HepG2 (cell line): ENCODE data around the gene LIMK2. TPM values are rescaled to one million over a fixed set of nuclear protein-coding genes. Genes with fewer than 3 reads are reported as not detected.

Source experiments
- ATAC-seq: fragments of 200-7000 bp; cut with Tn5 transposase; 3 replicates; pipeline ENCODE4 v1.9.1; 2020; ENCODE audit warnings: mild to moderate bottlenecking, moderate library complexity
- BruUV-seq: library from RNA; stranded (reverse); fragments of 400-500 nt; replicated peaks from 2 replicates; lab custom pipeline; 2021; lab: Mats Ljungman, UMichigan
- CTCF ChIA-PET: fragments of 300-600 bp; formaldehyde crosslinking; extraction: SDS; loops from one replicate; lab custom pipeline; 2021; ENCODE audit warnings: low total read pairs, inconsistent platforms, low intra/inter-chr PET ratio; lab: Yijun Ruan, JAX
- POLR2A ChIA-PET: fragments of 350-600 bp; sonication (Branson Sonifier 250); formaldehyde crosslinking; loops from one replicate; lab custom pipeline; 2020; ENCODE audit warnings: antibody characterized with exemption, inconsistent platforms; lab: Yijun Ruan, JAX
- DNase-seq: peaks from one replicate; pipeline ENCODE4 v3.0.0-alpha.2; 2015; ENCODE audit warnings: low spot score
- FAIRE-seq: peaks from 3 replicates; lab custom pipeline; 2011; peaks lifted over from hg19 to GRCh38; lab: Jason Lieb, UNC
- H2AFZ ChIP-seq: one replicate; pipeline ENCODE4 v1.6.1; 2011; ENCODE audit warnings: low read length, inconsistent platforms
- H3K27ac ChIP-seq: fragments of 300-600 bp; 3 replicates; pipeline ENCODE4 v1.8.0; 2011; ENCODE audit warnings: mixed run types, mild to moderate bottlenecking, mixed read lengths, low read length, inconsistent platforms; ENCODE audit not compliant: insufficient read depth; ENCODE audit errors: extremely low read length
- H3K27me3 ChIP-seq, 2 experiments: fragments of 200-600 bp in 1 of 2; 2 replicates in 1 of 2; 3 replicates in 1 of 2; pipeline versions ENCODE4 v1.6.0 to v1.8.0; 2011; ENCODE audit warnings: low read length in 2 of 2, mild to moderate bottlenecking in 2 of 2, moderate library complexity in 2 of 2, inconsistent platforms in 1 of 2; ENCODE audit not compliant: insufficient read depth in 2 of 2, control insufficient read depth in 1 of 2
- H3K36me3 ChIP-seq, 2 experiments: fragments of 200-600 bp in 1 of 2; replicated peaks in 1 of 2; 2 replicates in 1 of 2; 3 replicates in 1 of 2; pipeline versions ENCODE4 v1.5.1 to v1.8.0; 2011; ENCODE audit warnings: low read length in 2 of 2, inconsistent platforms in 1 of 2; ENCODE audit not compliant: insufficient read depth in 2 of 2, control insufficient read depth in 1 of 2
- H3K4me1 ChIP-seq: 2 replicates; pipeline ENCODE4 v1.5.1; 2012; ENCODE audit warnings: low read length, inconsistent platforms; ENCODE audit not compliant: insufficient read depth
- H3K4me2 ChIP-seq: 2 replicates; pipeline ENCODE4 v1.6.0; 2011; ENCODE audit warnings: low read depth, low read length, inconsistent platforms
- H3K4me3 ChIP-seq, 3 experiments: fragments of 200-600 bp in 1 of 3; sonication (generic), shearing (Covaris generic) in 1 of 3; replicated peaks in 1 of 3; 2 replicates each; pipeline ENCODE4 v1.5.1; 2011 to 2016; ENCODE audit warnings: low read length in 3 of 3, inconsistent platforms in 2 of 3, low read depth in 2 of 3, mild to moderate bottlenecking in 2 of 3, control low read depth in 1 of 3, mixed read lengths in 1 of 3; ENCODE audit not compliant: insufficient read depth in 1 of 3
- H3K79me2 ChIP-seq: one replicate; pipeline ENCODE4 v1.6.1; 2011; ENCODE audit warnings: low read length, inconsistent platforms; ENCODE audit not compliant: insufficient read depth
- H3K9ac ChIP-seq: 2 replicates; pipeline ENCODE4 v1.6.0; 2011; ENCODE audit warnings: mild to moderate bottlenecking, low read depth, low read length, inconsistent platforms; ENCODE audit not compliant: insufficient read depth
- H3K9me3 ChIP-seq: 2 replicates; pipeline ENCODE4 v1.5.1; 2012; ENCODE audit warnings: mild to moderate bottlenecking, low read length
- H4K20me1 ChIP-seq: 2 replicates; pipeline ENCODE4 v1.6.0; 2011; ENCODE audit warnings: inconsistent platforms, mild to moderate bottlenecking, low read length, moderate library complexity; ENCODE audit not compliant: insufficient read depth
- BRD4 ChIP-seq: sonication (generic); formaldehyde crosslinking; IDR thresholded peaks from 2 replicates; pipeline ENCODE4 v1.4.0; 2020; ENCODE audit warnings: missing genetic modification reagents
- HNRNPH1 ChIP-seq: fragments of 200-400 bp; formaldehyde crosslinking; optimal IDR thresholded peaks from 2 replicates; pipeline ENCODE3; 2017; ENCODE audit warnings: mild to moderate bottlenecking, low read depth, low read length
- IRF2 ChIP-seq: IDR thresholded peaks from 2 replicates; pipeline ENCODE4 v1.6.1; 2018; ENCODE audit warnings: missing genetic modification reagents, missing compliant biosample characterization
- MXD4 ChIP-seq: IDR thresholded peaks from 2 replicates; pipeline ENCODE4 v1.6.1; 2016; ENCODE audit warnings: mild to moderate bottlenecking, missing biosample characterization, missing genetic modification reagents
- NBN ChIP-seq: fragments of 450-650 bp; conservative IDR thresholded peaks from 2 replicates; pipeline ENCODE4 v1.6.1; 2017
- SOX13 ChIP-seq, 3 experiments: fragments of 450-650 bp in 1 of 3; sonication (generic) in 1 of 3; formaldehyde crosslinking in 1 of 3; IDR thresholded peaks in 2 of 3; conservative IDR thresholded peaks in 1 of 3; 2 replicates each; pipeline versions ENCODE4 v1.5.0 to v1.6.1; 2016 to 2020; ENCODE audit warnings: antibody characterized with exemption in 1 of 3, mild to moderate bottlenecking in 1 of 3, missing compliant biosample characterization in 1 of 3, missing genetic modification reagents in 1 of 3, moderate library complexity in 1 of 3
- ZNF136 ChIP-seq: sonication (generic); formaldehyde crosslinking; IDR thresholded peaks from 2 replicates; pipeline ENCODE4 v1.8.1; 2022; ENCODE audit warnings: low read depth, mild to moderate bottlenecking, moderate library complexity, missing genetic modification reagents
- ZNF281 ChIP-seq: sonication (generic); formaldehyde crosslinking; IDR thresholded peaks from 2 replicates; pipeline ENCODE4 v1.4.0; 2020; ENCODE audit warnings: missing genetic modification reagents, borderline replicate concordance
- ZNF362 ChIP-seq: sonication (generic); formaldehyde crosslinking; IDR thresholded peaks from 2 replicates; pipeline ENCODE4 v1.4.0; 2020; ENCODE audit warnings: missing genetic modification reagents, mild to moderate bottlenecking, borderline replicate concordance
- ZNF382 ChIP-seq: sonication (generic); formaldehyde crosslinking; IDR thresholded peaks from 2 replicates; pipeline ENCODE4 v1.5.0; 2020; ENCODE audit warnings: missing genetic modification reagents, mild to moderate bottlenecking, borderline replicate concordance
- ZNF501 ChIP-seq: sonication (generic); formaldehyde crosslinking; IDR thresholded peaks from 2 replicates; pipeline ENCODE4 v1.5.1; 2020; ENCODE audit warnings: mild to moderate bottlenecking, moderate library complexity, missing genetic modification reagents
- ZNF512 ChIP-seq: sonication (generic); formaldehyde crosslinking; IDR thresholded peaks from 2 replicates; pipeline ENCODE4 v1.4.0; 2020; ENCODE audit warnings: mild to moderate bottlenecking, missing genetic modification reagents
- ZSCAN12 ChIP-seq: sonication (generic); formaldehyde crosslinking; IDR thresholded peaks from 2 replicates; pipeline ENCODE4 v1.9.0; 2021; ENCODE audit warnings: mild to moderate bottlenecking, missing genetic modification reagents
- WGBS: methylation state at CpG from one replicate; pipeline ENCODE4 v1.1.6; 2017; ENCODE audit warnings: low lambda C conversion rate; 5-methylcytosine and 5-hydroxymethylcytosine counted together
- in situ Hi-C: cut with HindIII; loops from 2 replicates; pipeline ENCODE4 v1.10.0; 2017; ENCODE audit warnings: low pct_unique_long_range_greater_than_20kb; ENCODE audit not compliant: extremely low pct_ligation_motif_present
- intact Hi-C: fragments of 100-400 bp; cut with micrococcal nuclease; formaldehyde crosslinking; loops from one replicate; pipeline ENCODE4 v1.10.0; 2022; ENCODE audit not compliant: unreplicated experiment
- polyA plus RNA-seq, 8 experiments: library from polyadenylated mRNA; depleted of rRNA in 3 of 8; stranded (reverse) in 7 of 8; unstranded in 1 of 8; fragments of >200 nt; fragmentation: Illumina TruSeq in 4 of 8; extraction: Trizol in 4 of 8; gene quantifications; 2 replicates each; pipeline versions ENCODE4 v1.2.1 to v1.2.3, GENCODE V29; 2011 to 2016; ENCODE audit warnings: low read depth in 4 of 8, missing spikeins in 1 of 8, mixed read lengths in 1 of 8; ENCODE audit not compliant: insufficient read depth in 1 of 8
- total RNA-seq, 5 experiments: library from RNA; depleted of rRNA; stranded (reverse); fragments of >200 nt; fragmentation: Illumina TruSeq; extraction: Trizol; gene quantifications; 2 replicates each; pipeline ENCODE4 v1.2.3, GENCODE V29; 2016; ENCODE audit warnings: low read depth in 1 of 5

The LIMK2 gene
- total and polyA plus RNA-seq, 2 of the 13 experiments (the other 11 are each of a cell fraction or from before 2014, with no cell fraction given) = 20.9 to 29.8 TPM

- FAIRE-seq = no peak
- POLR2A ChIA-PET = interaction anchor here (0.6 kb wide), 1 partner anchor 117 kb away, joined by 3 read pairs; no protein-coding TSS in a partner anchor
These were observed 38.5 kb upstream of the LIMK2 start for GRCh38 chr22:31173386-31174145.

More at GRCh38 chr22:31173386-31174145, 38.5 kb upstream of the LIMK2 start:
- H3K27me3 ChIP-seq = no peaks in the 10 kb centered on the region
- H3K4me2 ChIP-seq = no peak overlapping the region
- ATAC-seq = no peak
- H3K36me3 ChIP-seq = peaks cover 3% of the 10 kb centered on the region in 2 experiments; a peak in 3 of 5 replicates
- DNase-seq = no peak
- H3K79me2 ChIP-seq = peaks cover 50% of the 10 kb centered on the region
- H3K4me3 ChIP-seq = no peak overlapping the region
- no peak overlapping the region for H3K27ac ChIP-seq
- intact Hi-C loops (no loop called here), in situ Hi-C loops (no loop called here)
- H3K9me3 ChIP-seq = no peaks in the 10 kb centered on the region
- 92% methylated on average over 5 of the region's 5 CpGs for WGBS
- CTCF ChIA-PET = no interaction called here
- TF ChIP-seq ZSCAN12 (CRISPR knock-in tag) (no peak), ZNF136 (CRISPR knock-in tag) (no peak), BRD4 (no peak), HNRNPH1 (no peak), SOX13 (IDR thresholded peaks at IDR 0.05) (no peak), SOX13 (CRISPR knock-in tag; conservative IDR thresholded peaks at IDR 0.05 in 1 of 2, IDR thresholded peaks at IDR 0.05 in 1 of 2) (no peak), IRF2 (no peak), ZNF512 (CRISPR knock-in tag) (no peak), ZNF382 (CRISPR knock-in tag) (no peak), MXD4 (CRISPR knock-in tag) (no peak), ZNF362 (CRISPR knock-in tag) (no peak), ZNF281 (CRISPR knock-in tag) (no peak), ZNF501 (CRISPR knock-in tag) (no peak), NBN (no peak)
- H4K20me1 ChIP-seq = 0 out of 2 replicates have a peak, but pooled peaks cover 2% of the 10 kb centered on the region
- H3K4me1 ChIP-seq = peaks cover 11% of the 10 kb centered on the region
- no peak overlapping the region for H3K9ac ChIP-seq
- no peak overlapping the region for H2AFZ ChIP-seq
- BruUV-seq = no TSS peak
